Right lobe of liver (tissue), 4 donors: ENCODE data around the gene PSMD1.

Experiments
- POLR2A ChIP-seq: fragments of 450-650 bp; IDR thresholded peaks from one replicate; pipeline ENCODE4 v1.6.1; 2017; ENCODE audit warnings: antibody characterized with exemption, mild to moderate bottlenecking
- TF ChIP-seq, protein P1 (sequence below), 4 donors: fragments of 200-600 bp in 3 of 4; fragments of 450-650 bp in 1 of 4; IDR thresholded peaks; one replicate each; pipeline versions ENCODE4 v1.5.1 to v1.8.0; 2016 to 2022; ENCODE audit warnings: antibody characterized with exemption in 4 of 4, mild to moderate bottlenecking in 2 of 4
- donor health status: DM: no; HTN: no; CAD: no.
- donor health status: DM: no; HTN: no; CAD: no.
- donor health status: DM: no; HTN: yes; CAD: no.

DNA sequence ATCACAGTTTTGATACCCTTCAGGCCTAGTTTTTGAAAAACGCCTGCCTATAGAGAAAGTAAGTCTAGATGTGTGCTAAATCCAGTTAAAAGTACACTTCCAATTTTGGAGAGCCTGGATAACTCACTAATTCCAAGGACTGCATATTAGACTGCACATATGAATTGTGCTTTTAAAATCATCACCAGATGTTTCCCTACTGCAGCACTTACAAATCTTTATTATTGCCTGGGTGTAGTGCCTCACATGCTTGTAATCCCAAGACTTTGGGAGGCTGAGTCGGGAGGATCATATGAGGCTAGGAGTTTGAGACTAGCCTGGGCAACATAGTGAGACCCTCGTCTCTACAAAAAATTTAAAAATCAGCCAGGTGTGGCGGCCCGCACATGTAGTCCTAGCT, 104.0 kb downstream of the PSMD1 start:
- TF ChIP-seq, protein P1, sequence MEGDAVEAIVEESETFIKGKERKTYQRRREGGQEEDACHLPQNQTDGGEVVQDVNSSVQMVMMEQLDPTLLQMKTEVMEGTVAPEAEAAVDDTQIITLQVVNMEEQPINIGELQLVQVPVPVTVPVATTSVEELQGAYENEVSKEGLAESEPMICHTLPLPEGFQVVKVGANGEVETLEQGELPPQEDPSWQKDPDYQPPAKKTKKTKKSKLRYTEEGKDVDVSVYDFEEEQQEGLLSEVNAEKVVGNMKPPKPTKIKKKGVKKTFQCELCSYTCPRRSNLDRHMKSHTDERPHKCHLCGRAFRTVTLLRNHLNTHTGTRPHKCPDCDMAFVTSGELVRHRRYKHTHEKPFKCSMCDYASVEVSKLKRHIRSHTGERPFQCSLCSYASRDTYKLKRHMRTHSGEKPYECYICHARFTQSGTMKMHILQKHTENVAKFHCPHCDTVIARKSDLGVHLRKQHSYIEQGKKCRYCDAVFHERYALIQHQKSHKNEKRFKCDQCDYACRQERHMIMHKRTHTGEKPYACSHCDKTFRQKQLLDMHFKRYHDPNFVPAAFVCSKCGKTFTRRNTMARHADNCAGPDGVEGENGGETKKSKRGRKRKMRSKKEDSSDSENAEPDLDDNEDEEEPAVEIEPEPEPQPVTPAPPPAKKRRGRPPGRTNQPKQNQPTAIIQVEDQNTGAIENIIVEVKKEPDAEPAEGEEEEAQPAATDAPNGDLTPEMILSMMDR (IDR thresholded peaks at IDR 0.05), result no peak
- TF ChIP-seq POLR2A, result no peak
